GM12891 (cell line): ENCODE results near the gene SH2D3C.

Experiments
- POLR2A ChIP-seq: IDR thresholded peaks from 2 replicates; pipeline ENCODE4 v1.6.1; 2011; ENCODE audit warnings: low read depth, low read length, control low read depth
- POLR2AphosphoS5 ChIP-seq: IDR thresholded peaks from 2 replicates; pipeline ENCODE4 v1.6.1; 2011; ENCODE audit warnings: low read depth, low read length, control low read depth
- SPI1 ChIP-seq: IDR thresholded peaks from 2 replicates; pipeline ENCODE4 v1.6.1; 2011; ENCODE audit warnings: low read depth, low read length, control low read depth
- TAF1 ChIP-seq: IDR thresholded peaks from 2 replicates; pipeline ENCODE4 v1.6.1; 2011; ENCODE audit warnings: low read depth, low read length, control low read depth

DNA sequence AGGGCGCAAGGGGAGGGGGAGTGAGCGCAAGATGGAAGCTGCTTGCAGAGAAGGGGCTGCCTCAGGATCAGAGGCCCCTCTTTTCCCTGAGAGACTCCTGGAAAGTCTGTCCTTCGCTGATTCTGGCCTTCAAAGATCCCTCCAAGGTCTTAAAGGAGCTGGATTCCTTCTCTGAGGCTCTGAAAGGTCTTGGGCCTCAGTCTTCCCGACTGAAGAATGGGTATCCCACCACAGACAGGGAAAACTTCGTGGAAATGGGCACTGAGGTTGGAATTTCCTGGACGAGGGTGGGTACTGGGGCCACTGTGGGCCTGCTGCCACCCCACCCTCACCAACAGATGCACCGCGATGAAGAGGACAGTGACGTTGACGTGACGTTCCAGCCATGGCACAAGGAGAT lies 66.1 kb downstream of the SH2D3C start:
- no peak for TF ChIP-seq POLR2A
- no peak for TF ChIP-seq TAF1
- no peak for TF ChIP-seq SPI1
- TF ChIP-seq POLR2AphosphoS5, result no peak
